IPS-NIHi7 (cell line): ENCODE data around the gene INPP5E.

ENCODE experiments used
- DNase-seq: peaks from one replicate; pipeline ENCODE4 v3.0.0; 2012; ENCODE audit warnings: mixed read lengths; ENCODE audit errors: extremely low spot score

The INPP5E gene

GRCh38 chr9:136447173-136447778, 7.6 kb upstream of the INPP5E start:
- DNase-seq: no peak

- no peak for DNase-seq
Measured at GRCh38 chr9:136445799-136446198, 6.2 kb upstream of the INPP5E start.

GRCh38 chr9:136444102-136444501, 4.5 kb upstream of the INPP5E start:
- no peak for DNase-seq

- no peak for DNase-seq
Measured at GRCh38 chr9:136443687-136444086, 4.0 kb upstream of the INPP5E start.

GRCh38 chr9:136443087-136443486, 3.4 kb upstream of the INPP5E start:
- no peak for DNase-seq

GRCh38 chr9:136442265-136442664, 2.6 kb upstream of the INPP5E start:
- DNase-seq: no peak

- DNase-seq: no peak
Measured at GRCh38 chr9:136441681-136442245, 2.1 kb upstream of the INPP5E start.

- no peak for DNase-seq
Measured at GRCh38 chr9:136441191-136441680, 1.6 kb upstream of the INPP5E start.

GRCh38 chr9:136438548-136439480, 831 bp downstream of the INPP5E start:
- DNase-seq: peak; percentile 49

GRCh38 chr9:136437839-136438547, 1.7 kb downstream of the INPP5E start:
- no peak for DNase-seq

GRCh38 chr9:136437430-136437829, 2.2 kb downstream of the INPP5E start:
- DNase-seq: no peak

GRCh38 chr9:136436055-136436634, 3.5 kb downstream of the INPP5E start:
- DNase-seq: no peak

GRCh38 chr9:136434580-136435169, 5.0 kb downstream of the INPP5E start:
- no peak for DNase-seq

GRCh38 chr9:136433849-136434579, 5.6 kb downstream of the INPP5E start:
- DNase-seq: no peak

GRCh38 chr9:136433043-136433715, 6.5 kb downstream of the INPP5E start:
- no peak for DNase-seq

- DNase-seq: no peak
Measured at GRCh38 chr9:136432591-136432990, 7.1 kb downstream of the INPP5E start.

GRCh38 chr9:136431782-136432350, 7.8 kb downstream of the INPP5E start:
- DNase-seq: no peak

GRCh38 chr9:136430588-136431234, 8.9 kb downstream of the INPP5E start:
- no peak for DNase-seq
